ENCODE measurements around the gene FGF18. TPM values are rescaled to one million over a fixed set of nuclear protein-coding genes. Genes with fewer than 3 reads are reported as not detected.

The FGF18 gene
- total RNA-seq, 3 donors from 2014 or later = 0.37 to 1.3 (median 1.0) TPM

- H3K4me1 Mint-ChIP-seq (ENCODE audit: low read depth) = no peaks in the 10 kb centered on the region
- H3K4me3 Mint-ChIP-seq = no peak overlapping the region
- ATAC-seq (no peak), DNase-seq (no peak)
- no peaks in the 10 kb centered on the region for H3K27me3 Mint-ChIP-seq (ENCODE audit: low read depth)
- no peaks in the 10 kb centered on the region for H3K9me3 Mint-ChIP-seq
- no peaks in the 10 kb centered on the region for H3K36me3 Mint-ChIP-seq (ENCODE audit: insufficient read depth)
These were observed 16.5 kb downstream of the FGF18 start for GRCh38 chr5:171435908-171436307.

- peak in 1 of 2 donors; percentile 17 for ATAC-seq
- no peaks in the 10 kb centered on the region for H3K27me3 Mint-ChIP-seq (ENCODE audit: low read depth)
- no peaks in the 10 kb centered on the region for H3K36me3 Mint-ChIP-seq (ENCODE audit: insufficient read depth)
- DNase-seq = no peak
- H3K4me1 Mint-ChIP-seq (ENCODE audit: low read depth) = no peaks in the 10 kb centered on the region
- H3K9me3 Mint-ChIP-seq = no peaks in the 10 kb centered on the region
- H3K4me3 Mint-ChIP-seq = no peak overlapping the region
These were observed 17.4 kb downstream of the FGF18 start for GRCh38 chr5:171436804-171437285.

- H3K36me3 Mint-ChIP-seq (ENCODE audit: insufficient read depth) = no peaks in the 10 kb centered on the region
- no peaks in the 10 kb centered on the region for H3K9me3 Mint-ChIP-seq
- no peaks in the 10 kb centered on the region for H3K27me3 Mint-ChIP-seq (ENCODE audit: low read depth)
- DNase-seq = no peak
- no peak for ATAC-seq
- no peak overlapping the region for H3K4me3 Mint-ChIP-seq
- no peaks in the 10 kb centered on the region for H3K4me1 Mint-ChIP-seq (ENCODE audit: low read depth)
These were observed 17.9 kb downstream of the FGF18 start for GRCh38 chr5:171437286-171437821.

- no peaks in the 10 kb centered on the region for H3K9me3 Mint-ChIP-seq
- ATAC-seq (no peak), DNase-seq (no peak)
- H3K4me1 Mint-ChIP-seq (ENCODE audit: low read depth) = no peaks in the 10 kb centered on the region
- no peaks in the 10 kb centered on the region for H3K36me3 Mint-ChIP-seq (ENCODE audit: insufficient read depth)
- no peak overlapping the region for H3K4me3 Mint-ChIP-seq
- no peaks in the 10 kb centered on the region for H3K27me3 Mint-ChIP-seq (ENCODE audit: low read depth)
These were observed 19.3 kb downstream of the FGF18 start for GRCh38 chr5:171438738-171439137.

- DNase-seq = no peak
- Mint-ChIP-seq H3K9me3 (no peaks in the 10 kb centered on the region), H3K4me3 (no peak overlapping the region), H3K36me3 (ENCODE audit: insufficient read depth) (no peaks in the 10 kb centered on the region), H3K4me1 (ENCODE audit: low read depth) (no peaks in the 10 kb centered on the region), H3K27me3 (ENCODE audit: low read depth) (no peaks in the 10 kb centered on the region)
- no peak for ATAC-seq
These were observed 21.9 kb downstream of the FGF18 start for GRCh38 chr5:171441246-171441791.

- Mint-ChIP-seq H3K4me3 (no peak overlapping the region), H3K27me3 (ENCODE audit: low read depth) (no peaks in the 10 kb centered on the region), H3K36me3 (ENCODE audit: insufficient read depth) (no peaks in the 10 kb centered on the region), H3K4me1 (ENCODE audit: low read depth) (no peaks in the 10 kb centered on the region), H3K9me3 (no peaks in the 10 kb centered on the region)
- DNase-seq (no peak), ATAC-seq (no peak)
These were observed 23.0 kb downstream of the FGF18 start for GRCh38 chr5:171442287-171443042.

- H3K4me1 Mint-ChIP-seq (ENCODE audit: low read depth) = no peaks in the 10 kb centered on the region
- H3K27me3 Mint-ChIP-seq (ENCODE audit: low read depth) = peaks cover 12% of the 10 kb centered on the region
- H3K4me3 Mint-ChIP-seq = no peak overlapping the region
- ATAC-seq (no peak), DNase-seq (no peak)
- H3K9me3 Mint-ChIP-seq = no peaks in the 10 kb centered on the region
- no peaks in the 10 kb centered on the region for H3K36me3 Mint-ChIP-seq (ENCODE audit: insufficient read depth)
These were observed 25.1 kb downstream of the FGF18 start for GRCh38 chr5:171444582-171444981.

GRCh38 chr5:171445644-171446516, 26.4 kb downstream of the FGF18 start:
- Mint-ChIP-seq H3K9me3 (no peaks in the 10 kb centered on the region), H3K4me1 (ENCODE audit: low read depth) (peaks cover 2% of the 10 kb centered on the region), H3K4me3 (no peak overlapping the region), H3K36me3 (ENCODE audit: insufficient read depth) (no peaks in the 10 kb centered on the region), H3K27me3 (ENCODE audit: low read depth) (peaks cover 21% of the 10 kb centered on the region)
- no peak for DNase-seq
- ATAC-seq = no peak

GRCh38 chr5:171447226-171447625, 27.8 kb downstream of the FGF18 start:
- DNase-seq (no peak), ATAC-seq (no peak)
- H3K4me1 Mint-ChIP-seq (ENCODE audit: low read depth) = peaks cover 5% of the 10 kb centered on the region
- no peak overlapping the region for H3K4me3 Mint-ChIP-seq
- H3K9me3 Mint-ChIP-seq = no peaks in the 10 kb centered on the region
- H3K36me3 Mint-ChIP-seq (ENCODE audit: insufficient read depth) = no peaks in the 10 kb centered on the region
- peaks cover 31% of the 10 kb centered on the region for H3K27me3 Mint-ChIP-seq (ENCODE audit: low read depth)

- Mint-ChIP-seq H3K4me1 (ENCODE audit: low read depth) (peaks cover 5% of the 10 kb centered on the region), H3K4me3 (no peak overlapping the region), H3K27me3 (ENCODE audit: low read depth) (peaks cover 43% of the 10 kb centered on the region), H3K36me3 (ENCODE audit: insufficient read depth) (no peaks in the 10 kb centered on the region), H3K9me3 (no peaks in the 10 kb centered on the region)
- ATAC-seq (no peak), DNase-seq (no peak)
These were observed 30.0 kb downstream of the FGF18 start for GRCh38 chr5:171449426-171449825.

- Mint-ChIP-seq H3K27me3 (ENCODE audit: low read depth) (peaks cover 43% of the 10 kb centered on the region), H3K4me3 (no peak overlapping the region), H3K36me3 (ENCODE audit: insufficient read depth) (no peaks in the 10 kb centered on the region), H3K4me1 (ENCODE audit: low read depth) (peaks cover 5% of the 10 kb centered on the region), H3K9me3 (no peaks in the 10 kb centered on the region)
- ATAC-seq (peak; percentile 31 to 53), DNase-seq (no peak)
These were observed 31.2 kb downstream of the FGF18 start for GRCh38 chr5:171450423-171451331.

- Mint-ChIP-seq H3K36me3 (ENCODE audit: insufficient read depth) (no peaks in the 10 kb centered on the region), H3K27me3 (ENCODE audit: low read depth) (peaks cover 43% of the 10 kb centered on the region), H3K4me3 (peak overlapping the region; percentile 53), H3K4me1 (ENCODE audit: low read depth) (peaks cover 5% of the 10 kb centered on the region), H3K9me3 (no peaks in the 10 kb centered on the region)
- ATAC-seq = no peak
- no peak for DNase-seq
These were observed 32.0 kb downstream of the FGF18 start for GRCh38 chr5:171451421-171451820.

- H3K4me3 Mint-ChIP-seq = no peak overlapping the region
- H3K9me3 Mint-ChIP-seq = no peaks in the 10 kb centered on the region
- no peak for DNase-seq
- peaks cover 5% of the 10 kb centered on the region for H3K4me1 Mint-ChIP-seq (ENCODE audit: low read depth)
- H3K36me3 Mint-ChIP-seq (ENCODE audit: insufficient read depth) = no peaks in the 10 kb centered on the region
- no peak for ATAC-seq
- H3K27me3 Mint-ChIP-seq (ENCODE audit: low read depth) = peaks cover 41% of the 10 kb centered on the region
These were observed 33.7 kb downstream of the FGF18 start for GRCh38 chr5:171453056-171453725.

Measured in activated T-cell treated with anti-CD3 and anti-CD28 coated beads, Interleukin-2, amount 50 U/mL, for 4 hours (primary cell).